ENCODE data around the gene TMEM120B. TPM values are rescaled to one million over a fixed set of nuclear protein-coding genes. Genes with fewer than 3 reads are reported as not detected.
A peak's percentile ranks its signal among the peaks of the same experiment; 100 is the strongest.

The TMEM120B gene
- total and polyA plus RNA-seq, 2 of the 13 experiments (the other 11 are each of a cell fraction or from before 2014, with no cell fraction given) = 7.1 to 12.9 TPM

DNA sequence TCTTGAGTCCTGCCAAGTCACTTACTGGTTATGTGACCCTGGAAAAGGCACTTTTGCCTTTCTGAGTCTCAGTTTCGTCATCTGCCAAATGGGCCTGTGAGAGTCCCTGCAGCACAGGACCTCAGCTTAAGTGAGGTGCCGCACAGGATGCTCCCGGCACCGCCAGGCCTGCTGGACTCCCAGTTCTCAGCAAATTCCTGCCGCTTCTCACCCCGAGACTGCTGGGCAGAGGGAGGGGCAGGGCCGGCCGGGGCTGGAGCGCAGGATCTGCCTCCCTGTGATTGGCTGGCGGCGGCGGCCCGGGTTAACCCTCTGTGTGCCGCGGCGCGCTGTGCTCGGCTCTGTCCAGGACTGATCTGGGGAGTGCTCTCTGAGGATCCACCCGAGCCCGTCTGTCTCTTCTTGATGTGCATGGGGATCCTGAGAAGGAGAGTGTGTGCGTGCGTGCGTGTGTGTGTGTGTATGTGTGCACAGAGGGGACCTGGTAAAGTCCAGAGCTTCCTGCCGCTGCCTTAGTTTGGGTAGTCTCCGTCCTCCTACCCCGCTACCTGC is 99.8 kb downstream of the TMEM120B start (continued):
- peak; percentile 98 for TF ChIP-seq ZNF652 (CRISPR knock-in tag; IDR thresholded peaks at IDR 0.05; ENCODE audit: borderline replicate concordance, low read depth)
- TF ChIP-seq RFX5 (IDR thresholded peaks at IDR 0.05; ENCODE audit: low read depth, low read length) = 0 out of 2 replicates have a peak, but pooled peaks have one; percentile 3
- no peak for TF ChIP-seq NCOA1 (CRISPR knock-in tag; IDR thresholded peaks at IDR 0.05)
- TF ChIP-seq ELF4 (CRISPR knock-in tag; IDR thresholded peaks at IDR 0.05; ENCODE audit: borderline replicate concordance) = no peak
- TF ChIP-seq KDM1A (CRISPR knock-in tag; IDR thresholded peaks at IDR 0.05) = peak; percentile 92
- TF ChIP-seq ZNF543 (CRISPR knock-in tag; IDR thresholded peaks at IDR 0.05) = peak; percentile 86
- peak; percentile 56 for TF ChIP-seq NFYB (CRISPR knock-in tag; IDR thresholded peaks at IDR 0.05)
- TF ChIP-seq, protein P1, sequence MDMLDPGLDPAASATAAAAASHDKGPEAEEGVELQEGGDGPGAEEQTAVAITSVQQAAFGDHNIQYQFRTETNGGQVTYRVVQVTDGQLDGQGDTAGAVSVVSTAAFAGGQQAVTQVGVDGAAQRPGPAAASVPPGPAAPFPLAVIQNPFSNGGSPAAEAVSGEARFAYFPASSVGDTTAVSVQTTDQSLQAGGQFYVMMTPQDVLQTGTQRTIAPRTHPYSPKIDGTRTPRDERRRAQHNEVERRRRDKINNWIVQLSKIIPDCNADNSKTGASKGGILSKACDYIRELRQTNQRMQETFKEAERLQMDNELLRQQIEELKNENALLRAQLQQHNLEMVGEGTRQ (IDR thresholded peaks at IDR 0.05; ENCODE audit: low read depth, low read length) = no peak
- TF ChIP-seq, protein P1 (CRISPR knock-in tag; IDR thresholded peaks at IDR 0.05; ENCODE audit: borderline replicate concordance) = no peak
- no peak for TF ChIP-seq SP5 (CRISPR knock-in tag; IDR thresholded peaks at IDR 0.05; ENCODE audit: borderline replicate concordance, low read depth)
- no peak for TF ChIP-seq GPN1 (CRISPR knock-in tag; IDR thresholded peaks at IDR 0.05; ENCODE audit: borderline replicate concordance)
- TF ChIP-seq ARNT2 (CRISPR knock-in tag; IDR thresholded peaks at IDR 0.05; ENCODE audit: low read depth) = 0 out of 2 replicates have a peak, but pooled peaks have one; percentile 1
- TF ChIP-seq, protein P2, sequence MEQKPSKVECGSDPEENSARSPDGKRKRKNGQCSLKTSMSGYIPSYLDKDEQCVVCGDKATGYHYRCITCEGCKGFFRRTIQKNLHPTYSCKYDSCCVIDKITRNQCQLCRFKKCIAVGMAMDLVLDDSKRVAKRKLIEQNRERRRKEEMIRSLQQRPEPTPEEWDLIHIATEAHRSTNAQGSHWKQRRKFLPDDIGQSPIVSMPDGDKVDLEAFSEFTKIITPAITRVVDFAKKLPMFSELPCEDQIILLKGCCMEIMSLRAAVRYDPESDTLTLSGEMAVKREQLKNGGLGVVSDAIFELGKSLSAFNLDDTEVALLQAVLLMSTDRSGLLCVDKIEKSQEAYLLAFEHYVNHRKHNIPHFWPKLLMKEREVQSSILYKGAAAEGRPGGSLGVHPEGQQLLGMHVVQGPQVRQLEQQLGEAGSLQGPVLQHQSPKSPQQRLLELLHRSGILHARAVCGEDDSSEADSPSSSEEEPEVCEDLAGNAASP (CRISPR knock-in tag; IDR thresholded peaks at IDR 0.05; ENCODE audit: borderline replicate concordance) = no peak
- peak; percentile 62; the same call in 1 of the 2 replicates for TF ChIP-seq HDAC1 (CRISPR knock-in tag; IDR thresholded peaks at IDR 0.05)
- TF ChIP-seq CHD4 (IDR thresholded peaks at IDR 0.05; ENCODE audit: borderline replicate concordance, low read length) = peak; percentile 97
- peak; percentile 25; the same call in 1 of the 2 replicates for TF ChIP-seq ZNF768 (CRISPR knock-in tag; IDR thresholded peaks at IDR 0.05)
- TF ChIP-seq KDM5A (IDR thresholded peaks at IDR 0.05; ENCODE audit: borderline replicate concordance, low read length) = peak; percentile 36; the same call in 1 of the 2 replicates
- TF ChIP-seq, protein P3, sequence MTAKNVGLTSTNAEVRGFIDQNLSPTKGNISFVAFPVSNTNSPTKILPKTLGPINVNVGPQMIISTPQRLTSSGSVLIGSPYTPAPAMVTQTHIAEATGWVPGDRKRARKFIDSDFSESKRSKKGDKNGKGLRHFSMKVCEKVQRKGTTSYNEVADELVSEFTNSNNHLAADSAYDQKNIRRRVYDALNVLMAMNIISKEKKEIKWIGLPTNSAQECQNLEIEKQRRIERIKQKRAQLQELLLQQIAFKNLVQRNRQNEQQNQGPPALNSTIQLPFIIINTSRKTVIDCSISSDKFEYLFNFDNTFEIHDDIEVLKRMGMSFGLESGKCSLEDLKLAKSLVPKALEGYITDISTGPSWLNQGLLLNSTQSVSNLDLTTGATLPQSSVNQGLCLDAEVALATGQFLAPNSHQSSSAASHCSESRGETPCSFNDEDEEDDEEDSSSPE (CRISPR knock-in tag; IDR thresholded peaks at IDR 0.05) = 0 out of 2 replicates have a peak, but pooled peaks have one; percentile 7
- no peak; the same call in 1 of the 2 replicates for TF ChIP-seq ZNF234 (CRISPR knock-in tag; conservative IDR thresholded peaks at IDR 0.05)
- TF ChIP-seq ZNF430 (CRISPR knock-in tag; IDR thresholded peaks at IDR 0.05) = peak; percentile 30; the same call in 1 of the 2 replicates
- peak; percentile 98 for TF ChIP-seq ZNF629 (CRISPR knock-in tag; conservative IDR thresholded peaks at IDR 0.05)
- no peak for TF ChIP-seq MLLT10 (CRISPR knock-in tag; IDR thresholded peaks at IDR 0.05)
- TF ChIP-seq PHF8 (CRISPR knock-in tag; IDR thresholded peaks at IDR 0.05) = peak; percentile 18; the same call in 1 of the 2 replicates
- no peak for TF ChIP-seq ZBTB3 (CRISPR knock-in tag; IDR thresholded peaks at IDR 0.05; ENCODE audit: borderline replicate concordance, low read depth)
- peak; percentile 14 for TF ChIP-seq XRCC5 (optimal IDR thresholded peaks at IDR 0.05; ENCODE audit: low read length)
- no peak for TF ChIP-seq KDM5B (CRISPR knock-in tag; IDR thresholded peaks at IDR 0.05; ENCODE audit: borderline replicate concordance)
- TF ChIP-seq SRY (CRISPR knock-in tag; IDR thresholded peaks at IDR 0.05) = 0 out of 2 replicates have a peak, but pooled peaks have one; percentile 21
